ENCODE results near the gene ENAH.
"Not testable (repeated sequence)": the region's sequence is repeated elsewhere in the genome, so short reads cannot be mapped to it uniquely, and the experiment has no call there.

DNA sequence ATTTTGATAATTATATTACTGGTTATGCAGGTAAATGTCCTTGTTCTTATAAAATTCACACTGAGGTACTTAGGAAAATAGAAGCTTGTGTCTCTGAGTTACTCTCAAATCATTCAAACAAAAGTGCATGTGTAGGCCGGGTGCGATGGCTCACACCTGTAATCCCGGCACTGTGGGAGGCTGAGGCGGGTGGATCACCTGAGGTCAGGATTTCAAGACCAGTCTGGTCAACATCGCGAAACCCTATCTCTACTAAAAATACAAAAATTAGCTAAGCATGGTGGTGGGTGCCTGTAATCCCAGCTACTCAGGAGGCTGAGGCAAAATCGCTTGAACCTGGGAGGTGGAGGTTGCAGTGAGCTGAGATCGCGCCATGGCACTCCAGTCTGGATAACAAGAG, 139.3 kb downstream of the ENAH start:
- TF ChIP-seq POLR2A (IDR thresholded peaks at IDR 0.05; ENCODE audit: low read length); GATA1 (IDR thresholded peaks at IDR 0.05; ENCODE audit: low read depth, low read length): not testable (repeated sequence)

Measured in erythroblast (primary cell).